Activated naive CD4-positive, alpha-beta T cell treated with anti-CD3 and anti-CD28 coated beads, Interleukin-2, amount 50 U/mL, for 16 hours (primary cell): ENCODE measurements around the gene TPI1.
"Not testable (repeated sequence)": the region's sequence is repeated elsewhere in the genome, so short reads cannot be mapped to it uniquely, and the experiment has no call there.

Experiments
- DNase-seq: peaks from one replicate; pipeline ENCODE4 v3.0.0-alpha.2; 2020

The TPI1 gene

DNA sequence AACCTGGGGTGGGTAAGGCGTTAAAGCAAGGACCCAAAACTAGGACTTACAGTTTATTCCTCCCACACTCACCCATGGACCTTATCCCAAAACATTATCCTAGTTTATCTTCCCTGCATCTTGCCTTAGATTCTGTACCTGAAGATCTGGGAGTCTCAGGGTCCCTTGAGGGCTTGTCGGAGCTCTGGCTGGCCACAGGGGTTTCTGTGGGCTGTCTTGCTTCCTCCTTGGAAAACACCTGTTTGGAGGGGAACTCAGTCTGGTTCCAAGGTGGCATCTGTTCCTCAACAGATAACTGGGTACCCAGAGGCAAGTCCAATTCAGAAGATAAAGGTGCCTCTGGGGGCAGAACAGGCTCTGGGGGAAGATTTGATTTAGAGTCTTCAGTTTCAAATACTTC is 17.9 kb upstream of the TPI1 start:
- no peak for DNase-seq

- DNase-seq = no peak
Observed at GRCh38 chr12:6849976-6850560, 17.3 kb upstream of the TPI1 start.

DNA sequence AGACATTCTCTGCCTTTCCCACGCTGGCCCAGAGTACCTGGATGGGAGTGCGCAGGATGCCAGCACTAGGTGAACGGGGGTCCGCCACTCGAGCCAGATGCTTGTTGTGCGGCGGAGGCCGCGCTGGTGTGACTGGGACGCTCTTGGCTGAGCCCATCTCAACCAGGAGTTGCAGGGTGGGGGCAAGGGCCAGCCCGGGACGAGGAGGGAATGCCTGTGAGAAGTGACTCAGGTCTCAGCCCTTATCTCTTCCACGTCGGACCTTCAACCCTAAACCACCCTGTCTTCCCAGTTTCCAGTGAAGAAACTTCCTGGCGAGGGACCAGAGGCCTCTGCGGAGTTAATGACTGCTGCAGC is 16.6 kb upstream of the TPI1 start:
- no peak for DNase-seq

DNA sequence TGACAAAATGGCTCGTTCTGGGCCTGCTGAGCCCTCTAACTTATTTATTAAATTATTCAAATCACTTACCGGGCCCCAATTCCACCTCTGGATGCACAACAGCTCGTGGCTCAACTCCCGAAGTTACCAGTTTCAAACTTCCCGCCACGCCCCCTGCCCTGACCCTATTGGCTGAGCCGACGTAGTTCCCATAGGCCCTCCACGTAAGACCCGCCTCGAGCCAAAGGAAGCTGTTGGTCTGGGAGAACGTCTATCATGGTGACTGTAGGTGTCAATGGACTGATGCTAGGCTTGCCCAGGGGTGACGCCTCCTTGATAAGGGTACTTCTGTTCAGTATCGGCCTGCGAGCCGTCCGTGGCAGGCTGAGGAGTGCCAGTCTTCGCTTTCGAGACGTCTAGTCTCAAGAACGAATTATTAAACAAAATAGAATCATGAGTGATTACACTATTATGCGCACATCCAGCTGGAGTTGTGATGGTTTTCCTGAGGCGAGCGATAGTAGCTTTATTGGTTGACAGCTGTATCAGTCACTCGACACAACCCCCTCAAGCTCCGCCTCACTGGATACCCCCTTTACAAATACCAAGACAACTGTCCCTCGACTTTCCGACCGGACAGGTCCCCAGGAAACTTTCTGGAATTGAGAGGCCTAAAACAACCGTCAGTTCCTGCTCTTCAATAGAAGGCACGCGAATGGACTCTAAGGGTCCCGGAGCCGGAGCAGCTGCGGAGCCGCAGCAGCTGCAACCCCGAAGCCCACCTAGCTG is 16.0 kb upstream of the TPI1 start, which contains the start of gene CDCA3:
CDCA3 (minus strand) TSS at position 134 of the 768 bp plus-strand sequence. CDS start 334 bp downstream, outside the sequence.
- peak; percentile 91 for DNase-seq

GRCh38 chr12:6851921-6852650 is 15.2 kb upstream of the TPI1 start, which contains the start of gene USP5:
Gene USP5 (plus strand): TSS chr12:6852150. CDS start chr12:6852180, 30 bp downstream.
- peak; percentile 99 for DNase-seq

- peak; percentile 81 for DNase-seq
Observed at GRCh38 chr12:6852651-6853354, 14.5 kb upstream of the TPI1 start.

DNA sequence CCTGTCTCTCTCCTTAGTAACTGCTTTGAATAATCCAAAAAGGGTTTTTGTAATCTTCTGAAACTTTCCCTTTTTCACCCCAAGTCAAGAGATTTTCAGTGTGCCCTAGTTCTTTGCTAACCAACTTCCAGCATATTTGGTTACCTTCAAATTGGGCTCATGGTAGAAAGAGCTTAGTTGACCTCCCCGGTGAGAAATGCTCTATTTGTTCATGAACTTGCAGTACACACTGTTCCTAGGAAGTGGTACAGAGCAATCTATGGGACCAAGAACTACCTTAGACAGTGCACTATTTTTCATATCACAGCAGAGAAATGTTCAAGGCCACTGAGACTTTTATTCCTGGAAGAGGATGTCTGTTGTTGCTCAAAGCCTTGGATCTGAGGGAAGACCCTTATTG is 13.7 kb upstream of the TPI1 start:
- no peak for DNase-seq

GRCh38 chr12:6854036-6854435 is 13.3 kb upstream of the TPI1 start:
- DNase-seq = no peak

- no peak for DNase-seq
Observed at GRCh38 chr12:6855322-6855721, 12.0 kb upstream of the TPI1 start.

GRCh38 chr12:6858799-6859198 is 8.5 kb upstream of the TPI1 start:
- no peak for DNase-seq

GRCh38 chr12:6860116-6860515 is 7.2 kb upstream of the TPI1 start:
- no peak for DNase-seq

DNA sequence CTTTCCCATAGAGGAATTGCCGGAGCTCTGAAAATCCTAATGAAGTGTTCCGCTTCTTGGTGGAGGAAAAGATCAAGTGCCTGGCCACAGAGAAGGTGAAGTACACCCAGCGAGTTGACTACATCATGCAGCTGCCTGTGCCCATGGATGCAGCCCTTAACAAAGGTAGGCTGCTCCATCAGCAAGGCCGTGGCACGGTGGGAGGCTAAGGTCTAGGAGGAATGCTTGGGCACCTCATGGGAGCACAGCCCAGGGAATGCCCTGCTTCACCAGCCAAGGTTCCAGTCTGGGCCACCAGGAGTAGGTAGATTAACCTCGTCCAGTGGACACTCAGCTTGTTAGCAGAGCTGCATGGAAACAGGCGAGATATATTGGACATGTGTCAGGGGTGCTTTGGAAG is 6.4 kb upstream of the TPI1 start:
- no peak for DNase-seq

GRCh38 chr12:6861391-6861790 is 5.9 kb upstream of the TPI1 start:
- no peak for DNase-seq

DNA sequence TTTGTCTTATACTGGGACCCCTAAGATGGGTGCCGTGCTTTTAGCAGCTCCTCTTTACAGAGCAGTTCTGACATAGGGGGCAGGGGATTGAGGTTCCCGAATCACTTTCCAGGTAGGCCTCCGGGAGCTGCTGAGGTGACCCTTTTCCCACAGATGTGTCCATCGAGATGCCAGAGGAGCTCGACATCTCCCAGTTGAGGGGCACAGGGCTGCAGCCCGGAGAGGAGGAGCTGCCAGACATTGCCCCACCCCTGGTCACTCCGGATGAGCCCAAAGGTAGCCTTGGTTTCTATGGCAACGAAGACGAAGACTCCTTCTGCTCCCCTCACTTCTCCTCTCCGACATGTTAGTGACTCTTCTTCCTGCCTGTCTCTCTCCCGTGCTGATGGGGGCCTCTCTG is 4.3 kb upstream of the TPI1 start:
- no peak for DNase-seq

GRCh38 chr12:6863586-6864321 is 3.6 kb upstream of the TPI1 start:
- no peak for DNase-seq

DNA sequence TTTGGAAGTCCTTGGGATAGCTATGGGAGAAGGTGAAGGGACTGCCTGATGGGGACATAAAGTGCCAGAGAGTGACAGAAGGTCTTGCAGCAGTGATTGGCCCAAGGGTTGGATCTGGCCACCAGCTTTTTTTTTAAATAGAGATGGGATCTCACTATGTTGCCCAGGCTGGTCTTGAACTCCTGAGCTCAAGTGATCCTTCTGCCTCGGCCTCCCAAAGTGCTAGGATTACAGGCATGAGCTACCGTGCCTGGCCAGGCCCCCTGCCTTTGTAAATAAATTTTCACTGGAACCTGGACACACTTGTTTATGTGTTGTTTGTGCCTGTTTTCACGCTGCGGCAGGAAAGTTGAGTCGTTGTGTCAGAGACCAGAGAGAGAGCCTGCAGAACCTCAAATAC is 2.0 kb upstream of the TPI1 start:
- DNase-seq = not testable (repeated sequence)

DNA sequence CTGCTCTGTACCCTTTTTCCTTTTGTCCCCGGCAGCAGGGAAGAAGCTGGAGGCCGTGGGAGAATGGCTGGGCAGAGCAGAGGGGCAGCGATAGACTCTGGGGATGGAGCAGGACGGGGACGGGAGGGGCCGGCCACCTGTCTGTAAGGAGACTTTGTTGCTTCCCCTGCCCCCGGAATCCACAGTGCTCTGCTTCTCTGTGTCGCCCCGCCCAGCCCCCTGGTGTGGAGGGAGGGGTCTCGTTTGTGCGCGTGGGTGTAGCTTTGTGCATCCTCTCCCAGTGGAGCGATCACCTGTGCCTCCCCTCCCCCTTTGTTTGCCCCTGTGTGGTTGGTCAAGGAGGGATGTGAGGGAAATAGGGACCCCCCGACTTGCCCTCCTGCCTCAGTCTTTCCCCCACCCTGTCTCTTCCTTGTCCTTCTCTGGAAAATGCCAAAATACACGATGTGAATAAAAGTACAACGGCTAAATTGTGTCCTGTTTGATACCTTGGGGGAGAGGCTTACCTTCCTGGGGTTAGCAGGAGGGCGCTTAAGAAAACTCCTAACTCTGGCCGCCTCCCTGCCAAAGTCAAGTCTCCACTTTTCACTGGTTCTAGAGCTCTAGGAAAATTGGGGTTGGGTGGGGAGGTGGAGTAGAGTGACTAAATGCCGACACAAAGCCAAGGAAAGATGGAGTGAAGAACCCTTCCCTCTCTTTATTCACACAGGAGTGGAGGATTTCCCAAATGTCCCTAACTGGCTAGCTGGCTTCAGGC is 990 bp upstream of the TPI1 start:
- DNase-seq = no peak

GRCh38 chr12:6866920-6867412 is 365 bp upstream of the TPI1 start:
- DNase-seq = no peak

- DNase-seq = no peak
Observed at GRCh38 chr12:6868211-6869048, 1.1 kb downstream of the TPI1 start.
